GM18507 (cell line): Measurements from ENCODE around the gene TIFAB.

Experiments
- DNase-seq: peaks from one replicate; pipeline ENCODE4 v3.0.0; 2011; ENCODE audit warnings: low read depth; ENCODE audit not compliant: insufficient read length; ENCODE audit errors: extremely low spot score
- FAIRE-seq: peaks from 2 replicates; lab custom pipeline; 2011; peaks lifted over from hg19 to GRCh38; lab: Jason Lieb, UNC

Gene TIFAB

GRCh38 chr5:135461481-135462151, 9.5 kb upstream of the TIFAB start:
- DNase-seq (no peak), FAIRE-seq (no peak)

GRCh38 chr5:135460246-135461033, 8.3 kb upstream of the TIFAB start:
- no peak for DNase-seq
- no peak for FAIRE-seq

DNA sequence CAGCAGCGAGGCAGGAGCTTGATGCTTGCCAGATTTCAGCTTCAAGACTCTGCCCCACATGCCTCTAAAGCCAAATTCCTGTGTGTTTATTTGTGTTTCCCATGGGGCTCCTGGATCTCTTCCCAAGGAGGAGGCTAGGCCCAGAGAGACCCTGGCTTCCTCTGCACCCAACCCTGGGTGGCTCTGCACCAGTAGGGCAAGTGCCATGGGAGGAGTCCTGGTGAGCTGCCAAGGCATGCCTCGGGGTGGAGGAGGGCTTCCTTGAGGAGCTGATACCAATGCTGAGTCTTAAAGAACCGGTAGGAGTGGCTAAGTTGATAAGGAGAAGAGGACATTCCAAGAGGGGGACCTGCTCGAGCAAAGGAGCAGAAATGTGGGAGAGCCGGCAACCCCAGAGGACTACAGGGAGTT, 6.8 kb upstream of the TIFAB start:
- FAIRE-seq (no peak), DNase-seq (no peak)

DNA sequence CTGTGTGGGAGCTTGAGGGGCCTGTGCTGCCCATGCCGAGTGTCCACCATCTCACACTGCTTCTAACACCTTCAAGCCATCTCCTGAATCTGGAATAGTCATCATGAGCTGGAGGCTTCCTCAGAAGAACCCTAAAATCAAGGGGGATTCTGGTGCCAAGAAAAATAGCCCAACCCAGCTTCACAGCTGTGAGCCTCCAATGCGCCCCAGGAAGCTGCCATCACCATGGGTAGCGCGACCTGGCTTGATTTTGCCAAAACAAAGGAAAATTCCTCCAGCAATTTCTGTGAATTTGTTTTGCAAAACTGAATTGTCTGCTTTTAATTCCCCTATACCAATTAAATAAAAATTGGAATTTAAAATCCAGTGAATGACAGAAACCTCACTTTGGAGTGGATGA, 6.2 kb upstream of the TIFAB start:
- FAIRE-seq: no peak
- no peak for DNase-seq

DNA sequence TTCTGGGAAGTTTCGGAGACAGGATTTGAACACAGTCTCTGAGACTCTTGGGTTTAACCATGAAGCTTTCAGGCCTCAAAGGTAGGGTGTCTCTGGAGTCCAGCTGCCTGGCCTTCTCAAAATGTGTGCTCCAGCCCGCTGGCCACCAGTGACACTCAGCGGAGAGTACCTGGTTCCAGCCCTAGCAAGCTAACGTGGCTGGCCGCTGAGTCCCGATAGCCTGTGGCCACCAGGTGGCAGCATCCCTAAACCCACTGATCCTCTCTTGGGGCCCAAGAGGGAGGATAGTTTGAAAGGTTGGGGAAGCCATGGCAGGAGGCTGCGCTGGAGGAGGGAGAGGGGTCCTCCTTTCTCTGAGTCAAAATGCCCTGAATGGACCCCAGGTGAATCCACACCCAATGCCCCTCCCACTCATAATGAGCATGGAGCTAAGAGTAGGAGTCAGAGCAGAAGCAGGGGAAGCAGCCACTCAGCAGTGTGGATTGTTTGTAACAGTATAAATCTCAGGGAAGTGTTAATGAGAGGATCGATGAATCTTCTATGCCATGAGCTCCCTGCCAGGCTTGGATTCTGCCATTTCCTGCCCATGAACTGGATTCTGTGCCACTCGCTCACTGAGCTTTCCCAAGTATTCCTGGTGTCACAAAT, 5.4 kb upstream of the TIFAB start:
- peak; percentile 57 for DNase-seq
- peak; percentile 70 for FAIRE-seq

- FAIRE-seq (peak; percentile 26), DNase-seq (no peak)
Measured at GRCh38 chr5:135456238-135457099, 4.3 kb upstream of the TIFAB start.

GRCh38 chr5:135455876-135456237, 3.7 kb upstream of the TIFAB start:
- FAIRE-seq (no peak), DNase-seq (no peak)

GRCh38 chr5:135454946-135455345, 2.8 kb upstream of the TIFAB start:
- no peak for FAIRE-seq

GRCh38 chr5:135453613-135454012, 1.5 kb upstream of the TIFAB start:
- FAIRE-seq (no peak), DNase-seq (no peak)

More at GRCh38 chr5:135454946-135455345, 2.8 kb upstream of the TIFAB start:
- no peak for DNase-seq

- DNase-seq (no peak), FAIRE-seq (no peak)
Measured at GRCh38 chr5:135451581-135452320, 400 bp downstream of the TIFAB start.

GRCh38 chr5:135450952-135451351, 1.2 kb downstream of the TIFAB start:
- FAIRE-seq (no peak), DNase-seq (no peak)

- FAIRE-seq: no peak
- no peak for DNase-seq
Measured at GRCh38 chr5:135450336-135450735, 1.8 kb downstream of the TIFAB start.

DNA sequence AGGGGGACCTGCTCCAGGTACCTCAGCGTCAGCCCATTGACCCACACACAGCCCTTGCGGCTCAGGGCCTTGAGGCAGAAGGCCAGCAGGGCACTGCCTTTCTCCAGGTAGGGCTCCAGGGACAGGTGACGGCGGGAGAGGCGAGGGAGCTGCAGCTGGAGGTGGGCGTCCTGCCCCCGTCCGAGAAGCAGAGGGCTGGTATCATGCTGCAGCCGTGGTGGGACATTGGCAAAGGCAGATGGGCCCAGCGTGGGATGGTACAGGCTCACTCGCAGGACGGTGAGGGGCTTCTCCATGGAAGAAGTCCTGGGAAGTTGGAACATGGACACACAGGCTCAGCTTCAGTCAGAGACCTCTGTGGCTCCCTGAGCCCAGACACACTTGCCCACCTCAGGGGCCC, 2.5 kb downstream of the TIFAB start:
- DNase-seq: no peak
- no peak for FAIRE-seq

GRCh38 chr5:135448791-135449507, 3.2 kb downstream of the TIFAB start:
- no peak for DNase-seq
- FAIRE-seq: no peak

DNA sequence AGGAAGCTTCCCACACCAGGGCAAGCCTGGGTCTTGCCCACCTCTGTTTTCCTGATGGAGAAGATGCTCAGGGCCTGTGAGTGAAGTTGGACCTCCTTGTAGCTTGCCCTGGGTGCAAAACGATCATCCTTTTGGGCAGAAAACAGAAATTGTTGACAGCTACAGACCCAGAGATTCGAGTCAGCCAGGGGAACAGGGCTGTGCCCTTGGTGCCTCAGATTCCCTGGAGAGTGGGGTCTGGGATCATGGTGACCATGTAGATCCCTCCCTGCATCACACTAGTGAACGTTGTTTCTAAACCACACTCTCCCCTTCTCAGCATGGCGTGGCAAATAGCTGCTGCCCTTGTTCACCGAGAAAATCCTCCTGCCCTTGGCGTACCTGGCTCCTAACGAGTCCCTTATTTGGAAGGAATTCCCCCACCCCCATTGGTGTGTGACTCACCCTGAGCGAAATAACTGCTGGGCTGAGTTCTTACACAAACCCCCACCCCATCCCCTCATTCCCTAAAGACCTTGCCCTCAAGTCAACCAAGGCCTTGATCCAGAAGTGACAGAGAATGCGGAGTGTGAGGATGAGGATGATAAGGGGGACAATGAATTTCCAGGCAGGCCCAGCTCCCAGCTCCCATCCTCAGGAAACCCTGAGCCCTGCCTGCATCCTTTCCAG, 3.9 kb downstream of the TIFAB start:
- no peak for DNase-seq
- no peak for FAIRE-seq

DNA sequence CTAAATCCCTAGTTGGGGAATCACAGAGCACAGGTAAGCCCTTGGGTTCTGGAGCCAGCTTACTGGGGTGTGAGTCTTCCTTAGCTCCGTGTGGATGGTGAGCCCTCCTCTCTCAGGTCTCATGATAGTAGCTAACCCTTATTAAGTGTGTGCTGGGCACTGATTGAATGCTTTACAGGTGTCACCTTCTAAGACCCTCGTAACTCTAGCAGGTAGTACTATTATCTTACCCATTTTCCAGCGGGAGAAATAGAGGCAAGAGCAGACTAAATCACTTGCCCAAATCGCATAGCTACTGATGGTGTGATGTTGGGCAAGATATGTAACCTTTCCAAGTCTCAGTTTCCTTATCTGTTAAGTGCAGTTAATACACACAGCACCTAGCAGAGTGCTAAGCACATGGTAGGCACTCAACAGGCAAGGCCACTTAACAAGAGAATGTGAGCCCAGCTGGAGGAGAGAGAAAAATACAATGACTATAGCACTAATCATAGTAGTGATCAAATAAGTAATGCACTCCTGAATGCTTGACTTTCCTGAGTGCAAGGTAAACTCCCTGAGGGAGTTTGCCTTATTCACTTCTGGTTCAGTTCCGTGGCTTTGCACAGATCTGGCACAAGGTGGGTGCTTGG, 4.7 kb downstream of the TIFAB start, which contains the start of gene DCANP1:
Gene DCANP1 (minus strand): TSS at position 51 of the 632 bp plus-strand sequence. CDS start 240 bp downstream, outside the sequence.
- no peak for DNase-seq
- FAIRE-seq: no peak

DNA sequence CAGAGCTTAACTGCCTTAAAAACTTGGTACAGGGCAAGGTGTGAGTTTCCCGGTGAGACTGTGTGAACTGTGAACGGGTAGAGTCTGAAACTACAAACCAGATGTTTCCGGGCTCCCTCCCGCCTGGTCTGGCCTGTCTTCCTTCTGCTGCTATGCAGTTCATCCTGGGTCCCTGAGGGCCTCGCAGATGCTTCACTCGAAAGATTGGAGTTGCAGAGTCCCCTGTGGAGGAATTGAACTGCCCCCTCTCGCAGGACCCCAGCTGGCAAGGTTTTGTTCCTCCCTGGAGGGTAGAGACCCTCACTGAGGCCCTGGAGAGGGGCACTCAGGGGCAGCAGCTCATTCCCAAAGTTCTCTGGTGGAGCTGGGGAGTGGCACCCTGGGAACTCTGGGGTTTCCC, 5.5 kb downstream of the TIFAB start:
- FAIRE-seq (no peak), DNase-seq (no peak)
